Left hindlimb (tissue), 1 donor: ENCODE results near the gene CCDC17.

Experiments
- DNase-seq: peaks from one replicate; pipeline ENCODE4 v3.0.0-alpha.2; 2018

CCDC17 gene

DNA sequence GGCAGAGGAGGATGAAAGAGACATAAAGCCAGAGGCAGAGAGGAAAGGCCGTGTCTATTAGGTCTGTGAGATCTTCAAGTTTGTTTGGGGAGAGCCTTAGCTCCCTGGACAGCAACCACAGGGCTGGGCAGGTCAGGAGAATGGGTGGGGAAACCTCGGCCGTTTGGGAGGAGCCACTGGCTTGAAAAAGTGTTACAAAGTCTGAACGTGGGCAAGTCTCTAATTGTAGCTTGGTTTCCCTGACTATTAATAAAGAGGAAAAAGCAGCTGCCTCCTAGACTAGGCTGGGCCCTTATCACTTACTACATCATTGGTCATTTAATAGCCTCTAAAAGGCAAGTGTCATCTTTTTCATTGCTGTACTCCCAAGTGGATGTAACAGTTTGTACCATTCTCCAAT lies at the start of gene CCDC17:
Gene CCDC17 (minus strand): TSS at position 83 of the 400 bp plus-strand sequence. CDS start 145 bp downstream, outside the sequence.
- no peak for DNase-seq

DNA sequence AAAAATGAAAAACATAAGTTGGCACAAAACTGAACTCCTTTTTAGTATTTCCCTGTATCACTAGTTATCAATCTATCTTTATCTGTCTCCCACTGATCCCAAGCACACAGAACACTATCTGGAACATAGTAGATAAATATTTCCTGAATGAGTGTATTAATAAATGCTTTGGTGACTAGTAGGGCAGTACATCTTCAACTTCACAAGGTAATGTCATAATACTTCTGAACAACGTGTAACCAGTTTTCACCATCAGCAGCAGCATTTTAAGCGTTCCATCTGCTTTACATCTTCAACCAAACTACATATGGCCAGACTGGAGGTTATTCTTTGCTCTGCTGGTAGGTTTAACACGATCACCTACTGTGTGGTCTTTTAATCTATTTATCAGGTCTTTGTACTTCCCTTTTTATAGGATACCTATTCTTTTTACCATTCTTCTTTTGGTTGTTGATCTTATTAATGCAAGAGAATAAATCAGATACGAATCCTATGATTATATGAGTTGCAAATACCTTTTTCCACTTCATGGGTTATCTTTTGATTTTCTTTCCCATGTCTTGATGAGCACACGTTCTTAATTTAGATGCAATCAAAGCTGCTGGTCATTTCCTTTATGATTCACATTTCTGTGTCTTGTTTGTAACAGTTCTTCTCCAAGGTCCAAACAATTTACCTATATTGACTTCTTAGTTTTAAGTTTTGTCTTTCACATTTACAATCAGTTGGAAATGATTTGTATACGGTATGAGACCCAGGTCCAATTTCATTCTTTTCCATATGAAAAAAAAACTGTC lies 46.2 kb upstream of the CCDC17 start:
- no peak for DNase-seq

DNA sequence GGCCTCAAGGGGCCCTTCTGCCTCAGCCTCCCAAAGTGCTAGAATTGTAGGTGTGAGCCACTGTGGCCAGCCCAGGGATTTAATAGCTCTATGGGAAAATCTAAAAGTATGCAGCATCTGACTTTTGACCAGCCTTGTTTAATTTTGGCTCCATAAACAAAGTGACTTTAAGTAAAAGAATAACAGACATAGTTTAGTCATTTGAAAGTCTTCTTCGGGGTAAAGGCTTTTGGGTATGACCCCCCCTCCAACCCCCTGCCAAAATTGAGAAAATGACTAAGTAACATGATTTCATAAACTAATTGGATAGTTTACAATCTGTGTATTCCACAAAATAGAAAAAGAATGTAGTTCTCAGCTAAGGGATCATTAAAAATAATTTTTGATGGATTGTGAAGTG lies 45.5 kb upstream of the CCDC17 start:
- no peak for DNase-seq

GRCh38 chr1:45668526-45668925 lies 44.7 kb upstream of the CCDC17 start:
- no peak for DNase-seq

- no peak for DNase-seq
These were observed 43.7 kb upstream of the CCDC17 start for GRCh38 chr1:45667321-45668111.

DNA sequence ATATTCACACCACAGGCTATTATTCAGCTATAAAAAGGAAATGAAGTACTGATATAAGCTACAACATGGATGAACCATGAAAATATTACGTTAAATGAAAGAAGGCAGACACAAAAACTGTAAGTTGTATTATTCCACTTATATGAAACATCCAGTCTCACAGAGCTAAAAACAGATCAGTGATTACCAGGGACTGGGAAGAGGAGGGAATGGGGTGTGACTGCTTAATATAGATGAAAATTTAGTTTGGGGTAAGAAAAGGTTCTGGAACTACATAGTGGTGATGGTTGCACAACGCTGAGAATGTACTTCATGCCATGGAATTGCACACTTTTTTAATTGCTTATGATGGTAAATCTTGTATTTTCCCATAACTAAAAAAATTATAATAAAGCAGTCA lies 43.0 kb upstream of the CCDC17 start:
- no peak for DNase-seq

- no peak for DNase-seq
These were observed 36.5 kb upstream of the CCDC17 start for GRCh38 chr1:45660336-45660735.

DNA sequence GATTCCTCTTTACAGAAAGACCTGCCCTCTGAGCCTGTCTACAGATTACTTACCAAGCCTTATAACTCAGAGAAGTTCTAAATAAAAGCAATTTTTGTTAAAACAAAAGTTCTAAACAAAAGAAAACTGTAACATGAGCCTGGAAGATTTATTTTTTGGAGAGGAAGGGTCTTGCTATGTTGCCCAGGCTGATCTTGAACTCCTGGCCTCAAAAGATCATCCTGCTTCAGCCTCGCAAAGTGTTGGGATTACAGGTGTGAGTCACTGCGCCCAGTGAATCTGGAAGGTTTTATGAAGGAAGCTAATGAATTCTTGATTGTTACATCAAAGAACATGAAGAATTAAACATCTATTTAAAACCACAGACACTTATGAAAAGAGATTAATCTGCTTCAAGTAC lies 35.4 kb upstream of the CCDC17 start:
- DNase-seq, result no peak

GRCh38 chr1:45658171-45658570 lies 34.3 kb upstream of the CCDC17 start:
- no peak for DNase-seq

GRCh38 chr1:45656573-45657226 lies 32.8 kb upstream of the CCDC17 start:
- no peak for DNase-seq

DNA sequence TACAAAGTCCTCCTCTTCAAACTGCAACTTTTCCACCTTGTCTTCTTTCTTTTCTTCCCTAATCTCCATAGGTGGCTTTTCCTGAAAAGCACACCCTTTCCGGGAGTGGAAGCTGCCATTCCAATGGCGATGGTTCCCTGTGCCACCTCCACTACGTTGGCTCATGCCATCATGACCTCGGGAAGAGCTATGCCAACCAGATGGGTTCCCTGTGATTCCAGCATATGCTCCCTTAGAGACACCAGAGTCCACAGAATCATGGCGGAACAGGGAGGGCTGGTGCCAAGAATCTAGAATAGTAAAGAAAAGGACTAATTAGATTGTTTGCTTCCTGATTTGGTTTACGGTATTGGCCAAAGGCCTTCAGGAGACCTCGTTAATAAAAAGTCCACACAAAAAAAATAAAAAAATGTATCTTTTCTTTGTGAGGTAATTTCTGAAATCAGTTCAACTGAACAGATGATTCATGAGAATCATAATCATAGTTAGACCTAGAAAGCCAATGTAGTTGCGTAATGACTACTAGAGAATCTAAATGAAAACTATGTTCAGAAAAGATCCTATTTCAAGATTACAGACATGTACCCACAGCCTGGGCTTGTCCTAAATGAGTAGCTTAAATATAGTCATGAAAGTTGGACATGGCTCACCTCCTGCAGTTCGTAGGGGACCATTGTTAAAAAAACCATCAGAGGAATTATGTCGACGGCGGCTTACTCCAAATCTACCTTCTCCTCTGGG lies 30.9 kb upstream of the CCDC17 start:
- DNase-seq, result no peak

- no peak for DNase-seq
These were observed 23.6 kb upstream of the CCDC17 start for GRCh38 chr1:45647248-45648021.

- no peak for DNase-seq
These were observed 20.8 kb upstream of the CCDC17 start for GRCh38 chr1:45644661-45645060.

DNA sequence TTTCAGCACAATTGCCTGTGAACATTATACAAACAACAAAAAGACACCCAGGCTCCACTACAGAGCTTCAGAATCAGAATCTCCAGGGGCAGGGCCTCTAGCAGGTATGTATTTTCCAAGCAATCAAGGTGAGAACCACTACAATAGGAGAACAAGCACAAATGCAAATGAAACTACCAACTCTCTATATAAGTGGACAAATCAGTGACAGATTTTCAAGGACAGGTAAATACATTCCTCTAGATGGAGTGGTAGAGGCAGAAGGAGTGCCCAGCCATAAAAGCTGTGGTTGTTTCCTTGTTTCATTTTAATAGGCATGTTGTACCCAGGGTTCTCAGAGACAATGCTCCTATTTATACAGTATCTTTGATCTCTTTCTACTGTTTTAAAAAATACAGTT lies 20.1 kb upstream of the CCDC17 start:
- no peak for DNase-seq

DNA sequence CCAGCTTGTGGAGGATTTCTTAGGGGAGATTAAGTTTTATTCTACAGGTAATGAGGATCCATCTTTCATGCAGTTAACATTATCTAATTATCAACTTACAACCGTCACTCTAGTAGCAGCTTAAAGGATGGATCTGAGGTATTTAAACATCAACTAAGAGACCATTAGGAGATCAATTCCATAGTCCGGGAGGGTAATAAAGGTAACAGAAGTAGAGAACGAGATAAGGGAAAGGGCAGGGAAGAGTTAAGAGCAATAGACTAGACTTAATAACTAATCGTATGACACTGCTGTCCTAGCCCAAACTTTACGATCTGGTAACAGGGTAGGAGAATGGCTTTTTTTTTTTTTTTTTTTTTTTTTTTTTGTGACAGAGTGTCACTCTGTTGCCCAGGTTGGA lies 19.5 kb upstream of the CCDC17 start:
- no peak for DNase-seq

GRCh38 chr1:45640293-45640692 lies 16.4 kb upstream of the CCDC17 start:
- DNase-seq, result no peak

- DNase-seq, result no peak
These were observed 11.4 kb upstream of the CCDC17 start for GRCh38 chr1:45635211-45635610.

DNA sequence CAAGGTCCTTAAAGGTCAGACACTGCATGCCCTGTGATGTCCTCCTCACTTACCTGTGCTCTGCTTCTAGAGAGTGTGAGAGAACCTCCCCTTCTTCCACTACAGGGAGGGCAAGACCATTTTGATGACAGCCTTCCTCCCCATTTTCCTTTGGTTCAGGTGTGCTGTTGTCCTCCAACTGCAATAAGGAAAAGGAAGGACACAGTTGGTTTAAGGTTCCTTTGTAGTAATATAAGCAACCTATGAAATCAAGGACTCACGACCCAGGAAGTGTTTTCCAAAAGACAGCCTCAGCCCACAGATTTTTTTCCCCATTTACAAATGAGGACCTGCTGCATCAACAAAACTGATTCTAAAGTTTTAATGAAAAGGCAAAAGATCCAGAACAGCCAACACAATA lies 6.6 kb upstream of the CCDC17 start:
- no peak for DNase-seq

- DNase-seq, result no peak
These were observed 5.2 kb upstream of the CCDC17 start for GRCh38 chr1:45629035-45629434.

DNA sequence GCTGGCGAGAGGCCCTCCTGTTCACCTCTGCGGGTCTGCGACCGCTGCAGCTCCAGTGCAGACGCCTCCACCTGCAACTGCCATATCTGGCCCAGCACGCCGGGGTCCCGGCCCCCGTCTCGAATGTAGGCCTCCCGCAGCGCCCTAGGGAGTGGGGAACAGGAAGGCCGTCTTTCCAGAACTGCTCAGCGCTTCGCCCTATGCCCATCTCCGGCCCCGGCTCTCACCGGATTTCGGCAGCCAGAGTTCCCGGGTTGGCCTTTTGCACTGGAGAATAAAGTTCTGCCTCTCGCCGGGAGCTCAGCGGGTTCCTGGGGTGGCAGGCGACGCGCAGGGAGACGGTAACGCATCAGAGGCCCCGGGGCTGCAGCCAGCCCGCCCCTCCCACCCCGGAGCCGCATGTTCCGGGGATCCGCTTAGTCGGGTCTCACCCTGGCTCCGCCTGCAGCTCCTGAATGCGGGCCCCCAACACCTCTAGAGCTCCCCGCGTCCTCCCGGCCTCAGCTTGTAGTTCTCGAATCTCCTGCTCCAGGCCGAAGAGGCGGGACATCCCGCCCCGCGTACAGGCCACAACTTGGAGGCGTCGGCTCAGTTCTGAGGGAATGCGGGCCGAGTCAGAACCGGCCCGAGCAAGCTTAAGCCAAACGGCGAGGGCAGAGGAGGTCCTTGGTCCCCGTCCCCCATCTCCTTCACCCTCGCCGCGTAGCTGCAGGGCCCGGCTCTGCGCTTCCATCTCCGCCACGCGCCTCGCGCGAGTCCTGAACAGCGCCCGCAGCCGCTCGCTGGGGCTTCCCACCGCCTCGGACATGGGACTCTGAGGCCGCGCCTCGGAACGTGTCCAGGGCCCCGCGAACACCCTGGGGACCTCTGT lies 1.1 kb downstream of the CCDC17 start:
- peak; percentile 45 for DNase-seq

DNA sequence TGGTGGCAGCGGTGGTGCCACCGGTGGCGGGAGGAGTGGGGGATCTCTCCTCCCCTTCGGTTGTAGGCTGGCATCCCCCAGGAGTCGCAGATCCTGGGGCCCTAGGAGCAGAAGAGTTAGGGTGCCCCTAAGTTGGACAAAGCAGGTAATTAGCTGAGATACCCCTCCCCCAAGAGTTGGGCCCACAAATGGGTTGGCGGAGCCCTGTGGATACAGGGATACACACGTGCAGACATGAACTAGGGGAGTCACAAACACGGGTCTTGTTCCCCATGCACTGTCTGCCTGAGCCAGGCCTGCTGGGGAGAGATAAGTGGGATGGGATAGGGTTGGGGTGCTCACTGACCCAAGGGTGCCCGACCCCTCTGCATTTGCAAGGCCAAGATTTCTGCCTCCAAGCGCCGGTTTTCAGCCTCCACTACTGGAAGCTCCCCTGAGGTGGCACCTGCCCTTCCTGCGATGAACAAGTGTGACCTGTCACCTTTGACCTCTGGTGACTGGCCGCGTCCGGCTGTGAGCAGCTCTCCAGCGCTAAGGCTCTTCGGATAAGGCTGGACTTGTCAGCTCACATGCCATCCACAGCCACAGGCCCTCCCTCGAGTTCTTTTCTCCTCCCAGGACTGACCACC lies 1.8 kb downstream of the CCDC17 start:
- DNase-seq, result peak; percentile 44
